GM23248 (cell line): ENCODE data around the gene OR7G2. TPM values are rescaled to one million over a fixed set of nuclear protein-coding genes. Genes with fewer than 3 reads are reported as not detected.

ENCODE experiments used
- DNase-seq: peaks from one replicate; pipeline ENCODE4 v3.0.0-alpha.2; 2015
- H2AFZ ChIP-seq: fragments of 200-600 bp; sonication (generic); 2 replicates; pipeline ENCODE4 v1.6.1; 2016; ENCODE audit warnings: antibody characterized with exemption
- H3F3A ChIP-seq: fragments of 200-600 bp; sonication (generic); 2 replicates; pipeline ENCODE4 v1.6.1; 2016; ENCODE audit warnings: mild to moderate bottlenecking, antibody characterized with exemption, mixed run types; ENCODE audit not compliant: insufficient read depth
- H3K27ac ChIP-seq: fragments of 200-600 bp; sonication (generic); 2 replicates; pipeline ENCODE4 v1.5.1; 2016; ENCODE audit warnings: mild to moderate bottlenecking
- H3K27me3 ChIP-seq: fragments of 200-600 bp; sonication (generic); replicated peaks from 2 replicates; pipeline ENCODE4 v1.6.1; 2016; ENCODE audit warnings: mild to moderate bottlenecking; ENCODE audit not compliant: insufficient read depth
- H3K36me3 ChIP-seq: fragments of 200-600 bp; sonication (generic); 2 replicates; pipeline ENCODE4 v1.6.1; 2016; ENCODE audit warnings: low read depth, mild to moderate bottlenecking
- H3K4me1 ChIP-seq: fragments of 200-600 bp; sonication (generic); 2 replicates; pipeline ENCODE4 v1.6.1; 2016; ENCODE audit warnings: mild to moderate bottlenecking; ENCODE audit not compliant: insufficient read depth
- H3K4me2 ChIP-seq: fragments of 200-600 bp; sonication (generic); one replicate; pipeline ENCODE4 v1.6.1; 2016; ENCODE audit warnings: mild to moderate bottlenecking; ENCODE audit not compliant: unreplicated experiment
- H3K4me3 ChIP-seq: fragments of 200-600 bp; sonication (generic); 2 replicates; pipeline ENCODE4 v1.5.1; 2016; ENCODE audit warnings: mild to moderate bottlenecking
- H3K79me2 ChIP-seq: fragments of 200-600 bp; sonication (generic); 2 replicates; pipeline ENCODE4 v1.6.1; 2016; ENCODE audit warnings: mild to moderate bottlenecking; ENCODE audit not compliant: insufficient read depth
- H3K9ac ChIP-seq: fragments of 200-600 bp; sonication (generic); 2 replicates; pipeline ENCODE4 v1.6.1; 2016; ENCODE audit warnings: mild to moderate bottlenecking
- H3K9me2 ChIP-seq: fragments of 200-600 bp; sonication (generic); 2 replicates; pipeline ENCODE4 v1.6.1; 2016; ENCODE audit warnings: mixed run types, mild to moderate bottlenecking, moderate library complexity; ENCODE audit not compliant: insufficient read depth
- H3K9me3 ChIP-seq: fragments of 200-600 bp; sonication (generic); one replicate; pipeline ENCODE4 v1.6.1; 2017; ENCODE audit warnings: low read depth
- H4K20me1 ChIP-seq: fragments of 200-600 bp; sonication (generic); 2 replicates; pipeline ENCODE4 v1.6.0; 2016; ENCODE audit not compliant: insufficient read depth
- EZH2 ChIP-seq: fragments of 200-600 bp; sonication (generic); IDR thresholded peaks from 2 replicates; pipeline ENCODE4 v1.6.1; 2018; ENCODE audit warnings: antibody characterized with exemption, mild to moderate bottlenecking; ENCODE audit not compliant: insufficient read depth, poor library complexity, severe bottlenecking
- EZH2phosphoT487 ChIP-seq: fragments of 200-600 bp; sonication (generic); IDR thresholded peaks from 2 replicates; pipeline ENCODE4 v1.6.1; 2018; ENCODE audit warnings: antibody characterized with exemption, moderate library complexity, mild to moderate bottlenecking, low read depth; ENCODE audit not compliant: insufficient read depth
- WGBS, 2 experiments: methylation state at CpG; one replicate each; pipeline ENCODE4 v1.1.6; 2015 to 2017; ENCODE audit warnings: low lambda C conversion rate in 2 of 2, low coverage in 1 of 2; ENCODE audit errors: missing lambda C conversion rate in 2 of 2; 5-methylcytosine and 5-hydroxymethylcytosine counted together
- in situ Hi-C: fragments of 300-500 bp; cut with MboI; formaldehyde crosslinking; loops from 2 replicates; pipeline ENCODE4 v1.15.0; 2020
- polyA plus RNA-seq: library from polyadenylated mRNA; unstranded; fragments of >200 nt; fragmentation: Nextera tagmentation; extraction: Ambion mirVana; gene quantifications from 2 replicates; pipeline ENCODE4 v1.2.1, GENCODE V29; 2016
- total RNA-seq: library from RNA; depleted of rRNA; stranded (reverse); fragments of >200 nt; shearing (Covaris generic); gene quantifications from 2 replicates; pipeline ENCODE4 v1.2.3, GENCODE V29; 2014; rRNA removed

Gene OR7G2
- total RNA-seq (not detected in 2 replicates), polyA plus RNA-seq (not detected in 2 replicates)

GRCh38 chr19:9107375-9107774, at the start of gene OR7G2:
OR7G2 (minus strand) TSS chr19:9107475; CDS start chr19:9103243, 4,232 bp downstream.
- no peak for DNase-seq
- Histone ChIP-seq H3K9me3 (no peaks in the 10 kb centered on the region), H3K9me2 (no peaks in the 10 kb centered on the region), H3K9ac (no peak within 1 kb of the TSS), H4K20me1 (no peaks in the 10 kb centered on the region), H3K4me1 (no peaks in the 10 kb centered on the region), H3K36me3 (no peaks in the 10 kb centered on the region), H3K79me2 (no peaks in the 10 kb centered on the region), H3F3A (no peaks in the 10 kb centered on the region), H3K27ac (no peak within 1 kb of the TSS), H3K27me3 (no peaks in the 10 kb centered on the region), H3K4me2 (no peak within 1 kb of the TSS), H2AFZ (no peak within 1 kb of the TSS), H3K4me3 (no peak within 1 kb of the TSS)
- TF ChIP-seq EZH2phosphoT487 = no peak
- TF ChIP-seq EZH2 = no peak
- WGBS, 2 experiments = 11 to 15% methylated on average over 8 of the region's 8 CpGs
- in situ Hi-C loops = no loop called here

GRCh38 chr19:9156304-9156703, 49.0 kb upstream of the OR7G2 start:
- H3K4me3 ChIP-seq = no peak overlapping the region
- H3K36me3 ChIP-seq = peaks cover 52% of the 10 kb centered on the region
- no peaks in the 10 kb centered on the region for H3K4me1 ChIP-seq
- H3K9me2 ChIP-seq = no peaks in the 10 kb centered on the region
- H3F3A ChIP-seq = no peaks in the 10 kb centered on the region
- H3K79me2 ChIP-seq = peaks cover 64% of the 10 kb centered on the region
- 100% methylated on average over 1 of the region's 1 CpG for WGBS, 2 experiments
- in situ Hi-C loops = no loop called here
- no peak overlapping the region for H3K9ac ChIP-seq
- no peak overlapping the region for H3K27ac ChIP-seq
- H2AFZ ChIP-seq = no peak overlapping the region
- H4K20me1 ChIP-seq = no peaks in the 10 kb centered on the region
- no peaks in the 10 kb centered on the region for H3K9me3 ChIP-seq
- TF ChIP-seq EZH2 (no peak), EZH2phosphoT487 (no peak)
- no peak for DNase-seq
- no peaks in the 10 kb centered on the region for H3K27me3 ChIP-seq
- no peak overlapping the region for H3K4me2 ChIP-seq

- DNase-seq = no peak
- in situ Hi-C loops = no loop called here
- no peak overlapping the region for H3K4me2 ChIP-seq
- no peaks in the 10 kb centered on the region for H3K9me3 ChIP-seq
- no peak overlapping the region for H3K27ac ChIP-seq
- 98% methylated on average over 4 of the region's 4 CpGs for WGBS, 2 experiments
- peaks cover 67% of the 10 kb centered on the region for H3K79me2 ChIP-seq
- H3K9me2 ChIP-seq = no peaks in the 10 kb centered on the region
- H3F3A ChIP-seq = no peaks in the 10 kb centered on the region
- no peak overlapping the region for H2AFZ ChIP-seq
- no peak overlapping the region for H3K9ac ChIP-seq
- H3K4me1 ChIP-seq = no peaks in the 10 kb centered on the region
- no peak overlapping the region for H3K4me3 ChIP-seq
- TF ChIP-seq EZH2 (no peak), EZH2phosphoT487 (no peak)
- H3K36me3 ChIP-seq = peaks cover 45% of the 10 kb centered on the region
- H3K27me3 ChIP-seq = no peaks in the 10 kb centered on the region
- H4K20me1 ChIP-seq = no peaks in the 10 kb centered on the region
Measured at GRCh38 chr19:9155591-9155990, 48.3 kb upstream of the OR7G2 start.

- no peaks in the 10 kb centered on the region for H3K27me3 ChIP-seq
- no peak for DNase-seq
- H3K27ac ChIP-seq = no peak overlapping the region
- peaks cover 100% of the 10 kb centered on the region for H3K79me2 ChIP-seq
- no peaks in the 10 kb centered on the region for H3K9me2 ChIP-seq
- H3K4me3 ChIP-seq = no peak overlapping the region
- no peaks in the 10 kb centered on the region; the same call in 1 of the 2 replicates for H4K20me1 ChIP-seq
- H2AFZ ChIP-seq = no peak overlapping the region
- no peak overlapping the region for H3K4me2 ChIP-seq
- in situ Hi-C loops = no loop called here
- H3F3A ChIP-seq = no peaks in the 10 kb centered on the region
- no peaks in the 10 kb centered on the region for H3K4me1 ChIP-seq
- H3K9me3 ChIP-seq = no peaks in the 10 kb centered on the region
- no peak for TF ChIP-seq EZH2phosphoT487
- TF ChIP-seq EZH2 = no peak
- H3K36me3 ChIP-seq = peaks cover 20% of the 10 kb centered on the region; the same call in 1 of the 2 replicates
- H3K9ac ChIP-seq = no peak overlapping the region
- 95 to 97% methylated on average over 5 of the region's 5 CpGs for whole genome bisulfite sequencing, 2 experiments
Measured at GRCh38 chr19:9151367-9151766, 44.1 kb upstream of the OR7G2 start.

GRCh38 chr19:9150650-9151049, 43.4 kb upstream of the OR7G2 start:
- no peaks in the 10 kb centered on the region for H3K9me3 ChIP-seq
- in situ Hi-C loops = no loop called here
- no peak for DNase-seq
- H3K9me2 ChIP-seq = no peaks in the 10 kb centered on the region
- no peak overlapping the region for H2AFZ ChIP-seq
- peaks cover 100% of the 10 kb centered on the region for H3K79me2 ChIP-seq
- no peak for TF ChIP-seq EZH2
- no peak for TF ChIP-seq EZH2phosphoT487
- no peaks in the 10 kb centered on the region for H3K4me1 ChIP-seq
- WGBS, 2 experiments = 87 to 91% methylated on average over 5 of the region's 5 CpGs
- no peak overlapping the region for H3K4me2 ChIP-seq
- H3K4me3 ChIP-seq = no peak overlapping the region
- no peaks in the 10 kb centered on the region for H3K27me3 ChIP-seq
- H3K9ac ChIP-seq = no peak overlapping the region
- no peak overlapping the region for H3K27ac ChIP-seq
- peaks cover 21% of the 10 kb centered on the region; the same call in 1 of the 2 replicates for H3K36me3 ChIP-seq
- H3F3A ChIP-seq = no peaks in the 10 kb centered on the region
- H4K20me1 ChIP-seq = no peaks in the 10 kb centered on the region; the same call in 1 of the 2 replicates
